ENCODE measurements around the gene NPY. TPM values are rescaled to one million over a fixed set of nuclear protein-coding genes. Genes with fewer than 3 reads are reported as not detected.

Gene NPY
- total RNA-seq, 4 donors from 2014 or later, result not detected

GRCh38 chr7:24313777-24314176 is 29.8 kb downstream of the NPY start:
- H3K36me3 ChIP-seq, result no peaks in the 10 kb centered on the region
- 27 to 40% methylated on average over 1 to 3 of the region's 3 CpGs for WGBS, 2 donors (ENCODE audit: low coverage in 1 of 2)
- intact Hi-C loops (cut with DNase I; ENCODE audit: low total_unique reads) (no loop called here), in situ Hi-C loops (cut with MboI; ENCODE audit: low pct_ligation_motif_present in 1 of 4, low pct_unique_long_range_greater_than_20kb in 1 of 4, low sequenced_read_pairs in 3 of 4) (no loop called here)
- H3K9me3 ChIP-seq, result no peaks in the 10 kb centered on the region
- DNase-seq, result no peak
- H3K27ac ChIP-seq, result no peak overlapping the region
- no peaks in the 10 kb centered on the region for H3K4me1 ChIP-seq
- H3K4me3 ChIP-seq, result no peak overlapping the region
- TF ChIP-seq POLR2AphosphoS5 (IDR thresholded peaks at IDR 0.05), result no peak
- no peak for TF ChIP-seq EP300 (IDR thresholded peaks at IDR 0.05; ENCODE audit: low read depth)
- no peak for TF ChIP-seq POLR2A (IDR thresholded peaks at IDR 0.05)
- no peak for TF ChIP-seq CTCF (IDR thresholded peaks at IDR 0.05)
- H3K27me3 ChIP-seq, result no peaks in the 10 kb centered on the region

GRCh38 chr7:24316340-24316739 is 32.4 kb downstream of the NPY start:
- Histone ChIP-seq H3K27ac (no peak overlapping the region), H3K9me3 (no peaks in the 10 kb centered on the region), H3K36me3 (no peaks in the 10 kb centered on the region), H3K4me1 (no peaks in the 10 kb centered on the region), H3K4me3 (no peak overlapping the region), H3K27me3 (no peaks in the 10 kb centered on the region)
- in situ Hi-C loops (cut with MboI; ENCODE audit: low pct_ligation_motif_present in 1 of 4, low pct_unique_long_range_greater_than_20kb in 1 of 4, low sequenced_read_pairs in 3 of 4), result no loop called here
- no peak for TF ChIP-seq POLR2A (IDR thresholded peaks at IDR 0.05)
- whole genome bisulfite sequencing, 2 donors (ENCODE audit: low coverage in 1 of 2), result 83% methylated on average over 6 of the region's 6 CpGs; no CpG with 5 or more reads in 1 of the 2 donors
- intact Hi-C loops (cut with DNase I; ENCODE audit: low total_unique reads), result no loop called here
- DNase-seq, result no peak

- TF ChIP-seq EP300 (IDR thresholded peaks at IDR 0.05; ENCODE audit: low read depth), result no peak
- no peak for TF ChIP-seq POLR2A (IDR thresholded peaks at IDR 0.05)
- no peak for TF ChIP-seq CTCF (IDR thresholded peaks at IDR 0.05)
- no peak for TF ChIP-seq POLR2AphosphoS5 (IDR thresholded peaks at IDR 0.05)
- no peaks in the 10 kb centered on the region for H3K9me3 ChIP-seq
- WGBS, 2 donors (ENCODE audit: low coverage in 1 of 2), result 56 to 66% methylated on average over 2 to 6 of the region's 6 CpGs
- no peaks in the 10 kb centered on the region for H3K4me1 ChIP-seq
- in situ Hi-C loops (cut with MboI; ENCODE audit: low pct_ligation_motif_present in 1 of 4, low pct_unique_long_range_greater_than_20kb in 1 of 4, low sequenced_read_pairs in 3 of 4), result no loop called here
- no peak overlapping the region for H3K27ac ChIP-seq
- H3K27me3 ChIP-seq, result no peaks in the 10 kb centered on the region
- no peak overlapping the region for H3K4me3 ChIP-seq
- H3K36me3 ChIP-seq, result no peaks in the 10 kb centered on the region
- DNase-seq, result no peak
- intact Hi-C loops (cut with DNase I; ENCODE audit: low total_unique reads), result no loop called here
Observed at GRCh38 chr7:24318326-24318725, 34.3 kb downstream of the NPY start.

GRCh38 chr7:24319209-24319608 is 35.2 kb downstream of the NPY start:
- in situ Hi-C loops (cut with MboI; ENCODE audit: low pct_ligation_motif_present in 1 of 4, low pct_unique_long_range_greater_than_20kb in 1 of 4, low sequenced_read_pairs in 3 of 4) (no loop called here), intact Hi-C loops (cut with DNase I; ENCODE audit: low total_unique reads) (no loop called here)
- TF ChIP-seq POLR2A (IDR thresholded peaks at IDR 0.05) (no peak), POLR2AphosphoS5 (IDR thresholded peaks at IDR 0.05) (no peak), EP300 (IDR thresholded peaks at IDR 0.05; ENCODE audit: low read depth) (no peak), CTCF (IDR thresholded peaks at IDR 0.05) (no peak)

GRCh38 chr7:24323961-24324480 is 40.0 kb downstream of the NPY start:
- H3K9me3 ChIP-seq, result no peaks in the 10 kb centered on the region
- no peaks in the 10 kb centered on the region for H3K27me3 ChIP-seq
- TF ChIP-seq POLR2AphosphoS5 (IDR thresholded peaks at IDR 0.05), result no peak
- TF ChIP-seq EP300 (IDR thresholded peaks at IDR 0.05; ENCODE audit: low read depth), result no peak
- TF ChIP-seq POLR2A (IDR thresholded peaks at IDR 0.05), result no peak
- no peak for TF ChIP-seq CTCF (IDR thresholded peaks at IDR 0.05)
- WGBS, 2 donors (ENCODE audit: low coverage in 1 of 2), result 72% methylated on average over 3 of the region's 3 CpGs; no CpG with 5 or more reads in 1 of the 2 donors
- DNase-seq, result no peak
- H3K36me3 ChIP-seq, result no peaks in the 10 kb centered on the region
- intact Hi-C loops (cut with DNase I; ENCODE audit: low total_unique reads), result loop anchor here (1.0 kb wide), 1 partner anchor 13 kb away; no protein-coding TSS in a partner anchor
- H3K27ac ChIP-seq, result no peak overlapping the region
- H3K4me1 ChIP-seq, result no peaks in the 10 kb centered on the region
- no peak overlapping the region for H3K4me3 ChIP-seq
- in situ Hi-C loops (cut with MboI; ENCODE audit: low pct_ligation_motif_present in 1 of 4, low pct_unique_long_range_greater_than_20kb in 1 of 4, low sequenced_read_pairs in 3 of 4), result no loop called here

More at GRCh38 chr7:24319209-24319608, 35.2 kb downstream of the NPY start:
- H3K27me3 ChIP-seq, result no peaks in the 10 kb centered on the region
- H3K4me3 ChIP-seq, result no peak overlapping the region
- H3K9me3 ChIP-seq, result no peaks in the 10 kb centered on the region
- DNase-seq, result no peak
- H3K4me1 ChIP-seq, result no peaks in the 10 kb centered on the region
- H3K36me3 ChIP-seq, result no peaks in the 10 kb centered on the region
- no peak overlapping the region for H3K27ac ChIP-seq

Measured in transverse colon (tissue), 4 donors.